H1 (cell line): Measurements from ENCODE around the gene ANXA2. TPM values are rescaled to one million over a fixed set of nuclear protein-coding genes. Genes with fewer than 3 reads are reported as not detected.

Experiments
- ZNF274 ChIP-seq: IDR thresholded peaks from 2 replicates; pipeline ENCODE4 v1.7.0; 2012; ENCODE audit warnings: low read length, borderline replicate concordance; ENCODE audit errors: extremely low read depth
- polyA plus RNA-seq, 7 experiments: library from polyadenylated mRNA; depleted of rRNA in 3 of 7; stranded (reverse) in 5 of 7; unstranded in 2 of 7; fragments of >200 nt in 5 of 7; fragments of 200-250 nt in 2 of 7; gene quantifications; 1 replicate in 5 of 7; 2 replicates in 1 of 7; 4 replicates in 1 of 7; pipeline versions ENCODE4 v1.2.1 to v1.2.3, GENCODE V29; 2011 to 2013; ENCODE audit warnings: missing spikeins in 2 of 7, mixed read lengths in 2 of 7
- total RNA-seq: library from RNA; stranded (reverse); fragmentation: NEBNext Ultra II Directional; extraction: Animal tissue kit (Norgen Biotek cat#: 25700); gene quantifications from 2 replicates; pipeline ENCODE4 v1.2.1, GENCODE V29; 2021

Gene ANXA2
- total and polyA plus RNA-seq, 2 of the 8 experiments (the other 6 are each of a cell fraction or from before 2014, with no cell fraction given), result 178 to 217 TPM

- TF ChIP-seq ZNF274, result no peak
Measured at GRCh38 chr15:60406513-60407414, 9.0 kb upstream of the ANXA2 start (continued).
